ENCODE results near the gene CATSPERZ.
"Not testable (repeated sequence)": the region's sequence is repeated elsewhere in the genome, so short reads cannot be mapped to it uniquely, and the experiment has no call there.

CATSPERZ gene

GRCh38 chr11:64322925-64323260 is 22.7 kb downstream of the CATSPERZ start:
- peaks cover 6 to 22% of the 10 kb centered on the region in 2 donors for H3K36me3 ChIP-seq (replicated peaks in 1 of 2; ENCODE audit: control insufficient read depth in 2 of 2, insufficient read depth in 2 of 2, low read length in 2 of 2)
- H2BK12ac ChIP-seq (ENCODE audit: low read length) = no peak overlapping the region
- no peak overlapping the region for H3K4me3 ChIP-seq (ENCODE audit: low read length in 2 of 2)
- H2BK15ac ChIP-seq (ENCODE audit: low read length) = no peak overlapping the region
- no peak overlapping the region for H3K4me2 ChIP-seq (ENCODE audit: insufficient read depth, low read length, poor library complexity, severe bottlenecking)
- H2BK5ac ChIP-seq (ENCODE audit: low read length) = no peak overlapping the region
- H3K27me3 ChIP-seq (ENCODE audit: control insufficient read depth in 3 of 3, insufficient read depth in 3 of 3, low read depth in 1 of 3, low read length in 3 of 3) = no peaks in the 10 kb centered on the region
- WGBS, 2 donors (ENCODE audit: extremely low coverage in 2 of 2, insufficient read length in 2 of 2, insufficient replicate concordance in 1 of 2) = no CpG with 5 or more reads among the region's 7 CpGs
- H3K14ac ChIP-seq (ENCODE audit: low read length) = peak overlapping the region; percentile 89
- no peak overlapping the region for H4K91ac ChIP-seq (ENCODE audit: low read depth, low read length, poor library complexity)
- H4K8ac ChIP-seq (ENCODE audit: low read depth, low read length) = no peak overlapping the region
- H2AK5ac ChIP-seq (ENCODE audit: low read depth, low read length) = peak overlapping the region; percentile 25
- H3K9me3 ChIP-seq (replicated peaks in 1 of 2; ENCODE audit: control insufficient read depth in 2 of 2, insufficient read depth in 1 of 2, low read depth in 1 of 2, low read length in 2 of 2) = no peaks in the 10 kb centered on the region
- no peak overlapping the region for H3K27ac ChIP-seq (replicated peaks; ENCODE audit: low read length)
- H2BK120ac ChIP-seq (ENCODE audit: low read depth, low read length) = no peak overlapping the region
- peak overlapping the region; percentile 78 for H3K9ac ChIP-seq (ENCODE audit: low read depth, low read length, poor library complexity)
- peaks cover 9 to 11% of the 10 kb centered on the region in 2 donors for H3K4me1 ChIP-seq (ENCODE audit: control insufficient read depth in 2 of 2, insufficient read depth in 1 of 2, low read depth in 1 of 2, low read length in 2 of 2)
- no peak overlapping the region for H3K18ac ChIP-seq (ENCODE audit: low read length)
- H3K79me1 ChIP-seq (ENCODE audit: low read depth, low read length) = peaks cover 5% of the 10 kb centered on the region
- no peak overlapping the region for H2AFZ ChIP-seq (ENCODE audit: low read length)
- H3K4ac ChIP-seq (ENCODE audit: low read length) = no peak overlapping the region
- H3K23ac ChIP-seq (ENCODE audit: low read depth, low read length, poor library complexity) = no peak overlapping the region
- DNase-seq (ENCODE audit: low spot score) = no peak

- H3K27me3 ChIP-seq (ENCODE audit: control insufficient read depth in 3 of 3, insufficient read depth in 3 of 3, low read depth in 1 of 3, low read length in 3 of 3) = no peaks in the 10 kb centered on the region
- H2BK12ac ChIP-seq (ENCODE audit: low read length) = peak overlapping the region; percentile 58
- peak overlapping the region; percentile 80 for H3K23ac ChIP-seq (ENCODE audit: low read depth, low read length, poor library complexity)
- H3K27ac ChIP-seq (replicated peaks; ENCODE audit: low read length) = no peak overlapping the region
- whole genome bisulfite sequencing, 2 donors (ENCODE audit: extremely low coverage in 2 of 2, insufficient read length in 2 of 2, insufficient replicate concordance in 1 of 2) = no CpG with 5 or more reads among the region's 5 CpGs
- peaks cover 5% of the 10 kb centered on the region for H3K79me1 ChIP-seq (ENCODE audit: low read depth, low read length)
- H4K8ac ChIP-seq (ENCODE audit: low read depth, low read length) = no peak overlapping the region
- H3K4me2 ChIP-seq (ENCODE audit: insufficient read depth, low read length, poor library complexity, severe bottlenecking) = peak overlapping the region; percentile 11
- no peak overlapping the region for H3K4me3 ChIP-seq (ENCODE audit: low read length in 2 of 2)
- no peak for DNase-seq (ENCODE audit: low spot score)
- H3K18ac ChIP-seq (ENCODE audit: low read length) = peak overlapping the region; percentile 57
- H3K36me3 ChIP-seq (replicated peaks in 1 of 2; ENCODE audit: control insufficient read depth in 2 of 2, insufficient read depth in 2 of 2, low read length in 2 of 2) = peaks cover 6 to 22% of the 10 kb centered on the region in 2 donors
- H3K9ac ChIP-seq (ENCODE audit: low read depth, low read length, poor library complexity) = peak overlapping the region; percentile 70
- H3K4ac ChIP-seq (ENCODE audit: low read length) = no peak overlapping the region
- H4K91ac ChIP-seq (ENCODE audit: low read depth, low read length, poor library complexity) = no peak overlapping the region
- no peaks in the 10 kb centered on the region for H3K9me3 ChIP-seq (replicated peaks in 1 of 2; ENCODE audit: control insufficient read depth in 2 of 2, insufficient read depth in 1 of 2, low read depth in 1 of 2, low read length in 2 of 2)
- H2BK120ac ChIP-seq (ENCODE audit: low read depth, low read length) = no peak overlapping the region
- no peak overlapping the region for H2BK15ac ChIP-seq (ENCODE audit: low read length)
- H2AFZ ChIP-seq (ENCODE audit: low read length) = no peak overlapping the region
- peak overlapping the region; percentile 56 for H2AK5ac ChIP-seq (ENCODE audit: low read depth, low read length)
- H2BK5ac ChIP-seq (ENCODE audit: low read length) = no peak overlapping the region
- H3K14ac ChIP-seq (ENCODE audit: low read length) = no peak overlapping the region
- peaks cover 9 to 11% of the 10 kb centered on the region in 2 donors for H3K4me1 ChIP-seq (ENCODE audit: control insufficient read depth in 2 of 2, insufficient read depth in 1 of 2, low read depth in 1 of 2, low read length in 2 of 2)
These were observed 23.2 kb downstream of the CATSPERZ start for GRCh38 chr11:64323373-64323772.

- not testable (repeated sequence) for H3K9me3 ChIP-seq (replicated peaks in 1 of 2; ENCODE audit: control insufficient read depth in 2 of 2, insufficient read depth in 1 of 2, low read depth in 1 of 2, low read length in 2 of 2); H2BK5ac ChIP-seq (ENCODE audit: low read length); H2AFZ ChIP-seq (ENCODE audit: low read length); H3K27me3 ChIP-seq (ENCODE audit: control insufficient read depth in 3 of 3, insufficient read depth in 3 of 3, low read depth in 1 of 3, low read length in 3 of 3); H3K4me2 ChIP-seq (ENCODE audit: insufficient read depth, low read length, poor library complexity, severe bottlenecking); DNase-seq (ENCODE audit: low spot score); H3K4me3 ChIP-seq (ENCODE audit: low read length in 2 of 2); H2BK15ac ChIP-seq (ENCODE audit: low read length); H2BK120ac ChIP-seq (ENCODE audit: low read depth, low read length); H3K4ac ChIP-seq (ENCODE audit: low read length); H3K14ac ChIP-seq (ENCODE audit: low read length); H2AK5ac ChIP-seq (ENCODE audit: low read depth, low read length); H3K27ac ChIP-seq (replicated peaks; ENCODE audit: low read length); H4K91ac ChIP-seq (ENCODE audit: low read depth, low read length, poor library complexity); H3K4me1 ChIP-seq (ENCODE audit: control insufficient read depth in 2 of 2, insufficient read depth in 1 of 2, low read depth in 1 of 2, low read length in 2 of 2); H4K8ac ChIP-seq (ENCODE audit: low read depth, low read length); H3K9ac ChIP-seq (ENCODE audit: low read depth, low read length, poor library complexity); H3K79me1 ChIP-seq (ENCODE audit: low read depth, low read length); H3K23ac ChIP-seq (ENCODE audit: low read depth, low read length, poor library complexity)
- WGBS, 2 donors (ENCODE audit: extremely low coverage in 2 of 2, insufficient read length in 2 of 2, insufficient replicate concordance in 1 of 2) = no CpG with 5 or more reads among the region's 4 CpGs
- Histone ChIP-seq H3K36me3 (replicated peaks in 1 of 2; ENCODE audit: control insufficient read depth in 2 of 2, insufficient read depth in 2 of 2, low read length in 2 of 2) (peaks cover 6 to 22% of the 10 kb centered on the region in 2 donors), H3K18ac (ENCODE audit: low read length) (peak overlapping the region; percentile 57), H2BK12ac (ENCODE audit: low read length) (peak overlapping the region; percentile 54)
These were observed 23.8 kb downstream of the CATSPERZ start for GRCh38 chr11:64323984-64324383.

GRCh38 chr11:64324692-64325469 is 24.7 kb downstream of the CATSPERZ start:
- Histone ChIP-seq H3K9me3 (replicated peaks in 1 of 2; ENCODE audit: control insufficient read depth in 2 of 2, insufficient read depth in 1 of 2, low read depth in 1 of 2, low read length in 2 of 2) (no peaks in the 10 kb centered on the region), H3K79me1 (ENCODE audit: low read depth, low read length) (peaks cover 2% of the 10 kb centered on the region), H3K27ac (replicated peaks; ENCODE audit: low read length) (no peak overlapping the region), H3K9ac (ENCODE audit: low read depth, low read length, poor library complexity) (no peak overlapping the region), H3K4me3 (ENCODE audit: low read length in 2 of 2) (no peak overlapping the region), H4K91ac (ENCODE audit: low read depth, low read length, poor library complexity) (no peak overlapping the region), H2BK5ac (ENCODE audit: low read length) (no peak overlapping the region), H3K4ac (ENCODE audit: low read length) (no peak overlapping the region), H2BK12ac (ENCODE audit: low read length) (no peak overlapping the region), H2AFZ (ENCODE audit: low read length) (no peak overlapping the region), H4K8ac (ENCODE audit: low read depth, low read length) (no peak overlapping the region), H3K27me3 (ENCODE audit: control insufficient read depth in 3 of 3, insufficient read depth in 3 of 3, low read depth in 1 of 3, low read length in 3 of 3) (no peaks in the 10 kb centered on the region), H2AK5ac (ENCODE audit: low read depth, low read length) (no peak overlapping the region), H2BK120ac (ENCODE audit: low read depth, low read length) (no peak overlapping the region), H2BK15ac (ENCODE audit: low read length) (no peak overlapping the region), H3K4me2 (ENCODE audit: insufficient read depth, low read length, poor library complexity, severe bottlenecking) (no peak overlapping the region), H3K23ac (ENCODE audit: low read depth, low read length, poor library complexity) (no peak overlapping the region), H3K18ac (ENCODE audit: low read length) (no peak overlapping the region), H3K4me1 (ENCODE audit: control insufficient read depth in 2 of 2, insufficient read depth in 1 of 2, low read depth in 1 of 2, low read length in 2 of 2) (peaks cover 4 to 5% of the 10 kb centered on the region in 2 donors), H3K36me3 (replicated peaks in 1 of 2; ENCODE audit: control insufficient read depth in 2 of 2, insufficient read depth in 2 of 2, low read length in 2 of 2) (peaks cover 6 to 22% of the 10 kb centered on the region in 2 donors), H3K14ac (ENCODE audit: low read length) (no peak overlapping the region)
- no CpG with 5 or more reads among the region's 11 CpGs for WGBS, 2 donors (ENCODE audit: extremely low coverage in 2 of 2, insufficient read length in 2 of 2, insufficient replicate concordance in 1 of 2)
- no peak for DNase-seq (ENCODE audit: low spot score)

All from neuronal stem cell (in vitro differentiated cells).